GM12878 (cell line): ENCODE results near the gene ABCG4.

Experiments
- ATF2 ChIP-seq: IDR thresholded peaks from 2 replicates; pipeline ENCODE4 v1.6.1; 2012; ENCODE audit warnings: low read length, inconsistent platforms
- BCL11A ChIP-seq: IDR thresholded peaks from 2 replicates; pipeline ENCODE4 v1.6.1; 2011; ENCODE audit warnings: low read depth, low read length
- CREM ChIP-seq: IDR thresholded peaks from 2 replicates; pipeline ENCODE4 v1.6.1; 2014; ENCODE audit warnings: antibody characterized with exemption, low read depth
- DPF2 ChIP-seq: fragments of 450-650 bp; IDR thresholded peaks from 2 replicates; pipeline ENCODE4 v1.6.1; 2017; ENCODE audit warnings: mild to moderate bottlenecking
- MEF2B ChIP-seq: fragments of 450-650 bp; IDR thresholded peaks from 2 replicates; pipeline ENCODE4 v1.6.1; 2018; ENCODE audit warnings: mild to moderate bottlenecking, moderate library complexity; ENCODE audit not compliant: partially characterized antibody, poor library complexity, severe bottlenecking
- NKRF ChIP-seq: fragments of 450-650 bp; conservative IDR thresholded peaks from 2 replicates; pipeline ENCODE4 v1.6.1; 2017; ENCODE audit warnings: mild to moderate bottlenecking, moderate library complexity
- POLR2AphosphoS2 ChIP-seq: IDR thresholded peaks from 2 replicates; pipeline ENCODE4 v1.6.1; 2011; ENCODE audit warnings: low read depth, mild to moderate bottlenecking, low read length, improper control_type of control experiment, moderate library complexity
- POLR2AphosphoS5 ChIP-seq: IDR thresholded peaks from 2 replicates; pipeline ENCODE4 v1.6.1; 2011; ENCODE audit warnings: mild to moderate bottlenecking, low read length, inconsistent platforms
- SIX5 ChIP-seq: IDR thresholded peaks from 2 replicates; pipeline ENCODE4 v1.6.1; 2011; ENCODE audit warnings: mild to moderate bottlenecking, low read depth, low read length, moderate library complexity; ENCODE audit not compliant: severe bottlenecking
- SUZ12 ChIP-seq: fragments of 200-600 bp; sonication (generic); IDR thresholded peaks from one replicate; pipeline ENCODE4 v1.6.1; 2018; ENCODE audit warnings: antibody characterized with exemption, mild to moderate bottlenecking; ENCODE audit not compliant: unreplicated experiment
- TBL1XR1 ChIP-seq: IDR thresholded peaks from 2 replicates; pipeline ENCODE4 v1.6.1; 2012; ENCODE audit warnings: low read depth, low read length, improper control_type of control experiment
- TCF12 ChIP-seq: IDR thresholded peaks from 2 replicates; pipeline ENCODE4 v1.6.1; 2011; ENCODE audit warnings: low read depth, mild to moderate bottlenecking, low read length
- TF ChIP-seq, protein P1 (sequence below), 3 experiments: IDR thresholded peaks in 2 of 3; conservative IDR thresholded peaks in 1 of 3; 2 replicates each; pipeline ENCODE4 v1.5.1; 2011; ENCODE audit warnings: low read depth in 3 of 3, low read length in 3 of 3, mild to moderate bottlenecking in 3 of 3, control low read depth in 2 of 3, moderate library complexity in 2 of 3, inconsistent platforms in 1 of 3, mixed read lengths in 1 of 3; ENCODE audit not compliant: control insufficient read depth in 2 of 3, insufficient read depth in 1 of 3; ENCODE audit errors: extremely low read depth in 1 of 3

GRCh38 chr11:119178166-119178680, 29.4 kb downstream of the ABCG4 start:
- TF ChIP-seq POLR2AphosphoS5: no peak
- TF ChIP-seq, protein P1, sequence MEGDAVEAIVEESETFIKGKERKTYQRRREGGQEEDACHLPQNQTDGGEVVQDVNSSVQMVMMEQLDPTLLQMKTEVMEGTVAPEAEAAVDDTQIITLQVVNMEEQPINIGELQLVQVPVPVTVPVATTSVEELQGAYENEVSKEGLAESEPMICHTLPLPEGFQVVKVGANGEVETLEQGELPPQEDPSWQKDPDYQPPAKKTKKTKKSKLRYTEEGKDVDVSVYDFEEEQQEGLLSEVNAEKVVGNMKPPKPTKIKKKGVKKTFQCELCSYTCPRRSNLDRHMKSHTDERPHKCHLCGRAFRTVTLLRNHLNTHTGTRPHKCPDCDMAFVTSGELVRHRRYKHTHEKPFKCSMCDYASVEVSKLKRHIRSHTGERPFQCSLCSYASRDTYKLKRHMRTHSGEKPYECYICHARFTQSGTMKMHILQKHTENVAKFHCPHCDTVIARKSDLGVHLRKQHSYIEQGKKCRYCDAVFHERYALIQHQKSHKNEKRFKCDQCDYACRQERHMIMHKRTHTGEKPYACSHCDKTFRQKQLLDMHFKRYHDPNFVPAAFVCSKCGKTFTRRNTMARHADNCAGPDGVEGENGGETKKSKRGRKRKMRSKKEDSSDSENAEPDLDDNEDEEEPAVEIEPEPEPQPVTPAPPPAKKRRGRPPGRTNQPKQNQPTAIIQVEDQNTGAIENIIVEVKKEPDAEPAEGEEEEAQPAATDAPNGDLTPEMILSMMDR (IDR thresholded peaks at IDR 0.05 in 2 of 3, conservative IDR thresholded peaks at IDR 0.05 in 1 of 3; ENCODE audit: control insufficient read depth in 2 of 3, extremely low read depth in 1 of 3, insufficient read depth in 1 of 3, low read depth in 3 of 3, low read length in 3 of 3): no peak
- TF ChIP-seq DPF2: no peak
- no peak for TF ChIP-seq ATF2
- no peak for TF ChIP-seq SUZ12
- no peak for TF ChIP-seq NKRF
- no peak for TF ChIP-seq MEF2B
- no peak for TF ChIP-seq TCF12
- no peak for TF ChIP-seq TBL1XR1
- TF ChIP-seq BCL11A: no peak
- no peak for TF ChIP-seq SIX5
- no peak for TF ChIP-seq CREM
- no peak for TF ChIP-seq POLR2AphosphoS2
